ENCODE results near the gene SOCS4.
"Not testable (repeated sequence)": the region's sequence is repeated elsewhere in the genome, so short reads cannot be mapped to it uniquely, and the experiment has no call there.

Gene SOCS4

DNA sequence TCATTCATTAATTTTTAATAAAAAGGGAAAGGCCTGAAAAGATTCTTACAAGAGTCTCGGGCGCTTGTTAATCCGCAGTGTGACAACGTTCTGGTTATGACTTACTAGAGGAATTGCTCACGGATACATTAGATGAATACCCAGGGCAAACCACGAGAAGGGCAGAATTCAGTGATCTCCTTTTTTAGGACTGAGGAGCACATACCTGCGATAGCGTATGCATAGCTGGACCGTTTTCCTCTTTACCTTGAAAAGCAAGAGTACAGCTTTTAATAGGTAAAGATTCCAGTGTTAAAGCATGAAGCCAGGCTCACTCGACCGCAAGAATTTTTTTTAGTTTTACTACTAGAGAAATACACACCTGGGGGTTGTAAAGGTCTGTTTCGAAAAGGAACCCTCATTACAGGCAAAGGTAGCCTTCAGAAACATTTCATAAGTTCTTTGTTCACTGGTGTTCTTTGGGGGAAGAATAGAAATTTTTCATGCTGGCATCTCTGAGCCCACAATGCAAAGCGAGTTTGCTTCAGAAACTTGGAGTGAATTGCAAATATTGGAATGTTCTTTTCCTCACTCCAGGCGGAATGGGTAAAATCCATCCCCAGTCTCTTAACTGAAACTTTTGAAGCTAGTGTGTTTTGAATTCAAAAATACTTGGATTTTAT lies 25.4 kb downstream of the SOCS4 start:
- no peak for DNase-seq (ENCODE audit: low read depth in 2 of 2)

DNA sequence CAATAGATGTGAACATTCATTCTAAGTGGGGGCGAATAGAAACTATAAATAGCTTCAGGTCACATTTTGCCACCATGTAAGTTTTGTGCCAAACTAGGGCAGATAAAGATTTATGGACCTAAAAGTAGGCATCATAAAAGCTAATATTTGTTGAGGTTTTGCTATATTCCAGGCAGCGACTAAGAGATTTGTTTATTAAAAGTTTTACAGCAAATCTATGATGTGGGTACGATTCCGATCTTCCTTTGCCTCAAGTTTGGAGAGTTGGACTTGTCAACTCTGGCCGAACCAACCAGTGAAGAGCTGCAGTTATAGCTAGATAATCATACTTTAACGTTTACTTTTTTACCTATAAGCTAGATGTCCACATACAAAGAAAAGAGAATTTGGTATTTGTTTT lies 26.0 kb downstream of the SOCS4 start:
- DNase-seq (ENCODE audit: low read depth in 2 of 2): no peak

DNA sequence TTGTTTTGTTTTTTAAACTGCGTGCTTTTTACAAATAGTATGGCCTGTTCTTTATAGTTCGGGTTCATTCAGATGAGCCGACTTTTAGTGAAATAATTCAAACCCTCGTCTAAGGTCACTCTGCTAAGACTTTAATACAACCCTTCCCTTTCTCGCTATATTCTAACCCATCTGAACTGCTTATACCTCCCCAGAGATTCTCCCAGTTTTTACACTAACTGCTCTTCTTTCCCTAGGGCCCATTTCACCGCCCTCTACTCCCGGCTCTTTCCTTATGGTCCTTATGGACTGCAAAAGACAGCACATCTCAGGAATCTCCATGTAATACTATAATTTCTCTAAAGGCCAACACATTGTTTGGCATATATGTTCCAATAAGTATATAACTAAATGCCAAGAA lies 26.5 kb downstream of the SOCS4 start:
- DNase-seq (ENCODE audit: low read depth in 2 of 2): no peak

DNA sequence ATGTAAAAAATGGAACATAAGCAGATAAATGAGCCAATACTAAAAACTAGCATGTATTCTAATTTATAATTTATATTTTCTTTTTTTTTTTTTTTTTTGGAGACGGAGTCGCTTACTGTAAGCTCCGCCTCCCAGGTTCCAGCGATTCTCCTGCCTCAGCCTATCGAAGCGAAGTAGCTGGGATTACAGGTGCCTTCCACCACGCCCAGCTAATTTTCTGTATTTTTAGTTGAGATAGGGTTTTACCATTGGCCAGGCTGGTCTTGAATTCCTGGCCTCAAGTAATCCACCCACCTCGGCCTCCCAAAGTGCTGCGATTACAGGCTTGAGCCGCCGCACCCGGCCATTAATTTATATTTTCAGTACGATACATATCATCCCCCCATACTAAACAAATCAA lies 27.1 kb downstream of the SOCS4 start:
- no peak for DNase-seq (ENCODE audit: low read depth in 2 of 2)

- DNase-seq (ENCODE audit: low read depth in 2 of 2): no peak
Observed at GRCh38 chr14:55057919-55058318, 30.9 kb downstream of the SOCS4 start.

DNA sequence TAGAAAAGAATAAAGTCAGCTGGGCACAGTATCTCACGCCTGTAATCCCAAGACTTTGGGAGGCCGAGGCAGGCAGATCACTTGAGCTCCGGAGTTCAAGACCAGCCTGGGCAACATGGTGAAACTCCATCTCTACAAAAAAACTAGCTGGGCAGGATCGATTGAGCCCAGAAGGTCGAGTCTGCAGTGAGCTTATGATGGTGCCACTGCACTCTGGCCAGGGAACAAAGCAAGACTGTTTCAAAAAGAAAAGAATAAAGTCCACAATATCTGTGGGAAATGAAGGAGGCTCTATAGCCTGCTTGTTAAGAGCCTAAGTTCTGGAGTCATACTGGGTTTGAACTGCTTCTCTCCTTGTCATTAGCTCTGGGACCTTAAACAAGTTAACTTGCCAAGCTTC lies 32.3 kb downstream of the SOCS4 start:
- DNase-seq (ENCODE audit: low read depth in 2 of 2): no peak

DNA sequence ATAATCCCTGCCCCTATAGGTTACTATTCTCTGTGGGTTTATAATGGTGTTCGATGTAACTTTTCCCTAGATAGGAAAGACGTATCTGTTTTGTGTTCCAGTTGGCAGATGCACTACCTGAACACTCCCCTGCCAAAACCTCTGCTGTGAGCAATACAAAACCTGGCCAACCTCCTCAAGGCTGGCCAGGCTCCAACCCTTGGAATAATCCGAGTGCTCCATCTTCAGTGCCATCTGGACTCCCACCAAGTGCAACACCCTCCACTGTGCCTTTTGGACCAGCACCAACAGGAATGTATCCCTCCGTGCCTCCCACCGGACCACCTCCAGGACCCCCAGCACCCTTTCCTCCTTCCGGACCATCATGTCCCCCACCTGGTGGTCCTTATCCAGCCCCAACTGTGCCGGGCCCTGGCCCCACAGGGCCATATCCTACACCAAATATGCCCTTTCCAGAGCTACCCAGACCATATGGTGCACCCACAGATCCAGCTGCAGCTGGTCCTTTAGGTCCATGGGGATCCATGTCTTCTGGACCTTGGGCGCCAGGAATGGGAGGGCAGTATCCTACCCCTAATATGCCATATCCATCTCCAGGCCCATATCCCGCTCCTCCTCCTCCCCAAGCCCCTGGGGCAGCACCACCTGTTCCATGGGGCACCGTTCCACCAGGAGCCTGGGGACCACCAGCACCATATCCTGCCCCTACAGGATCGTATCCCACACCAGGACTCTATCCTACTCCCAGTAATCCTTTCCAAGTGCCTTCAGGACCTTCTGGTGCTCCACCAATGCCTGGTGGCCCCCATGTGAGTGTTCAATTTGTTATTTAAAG lies 35.7 kb downstream of the SOCS4 start:
- DNase-seq (ENCODE audit: low read depth in 2 of 2): no peak

DNA sequence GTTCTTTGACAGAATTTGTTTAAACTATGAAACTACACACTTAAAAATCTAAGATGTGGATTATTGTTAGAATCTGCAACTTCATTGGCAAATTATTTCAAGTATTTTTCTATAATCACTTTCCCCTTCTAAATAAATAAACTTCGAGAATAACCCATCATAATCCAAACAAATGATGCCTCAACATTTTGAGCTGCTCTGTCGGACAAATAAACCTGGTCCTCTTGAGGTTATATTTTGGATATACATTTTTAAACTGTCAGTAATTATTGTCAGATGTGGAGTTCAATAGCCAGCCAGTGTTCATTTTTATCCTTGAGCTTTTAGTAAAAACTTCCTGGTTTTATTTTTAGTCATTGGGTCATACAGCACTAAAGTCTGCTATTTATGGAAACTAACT lies 37.9 kb downstream of the SOCS4 start:
- not testable (repeated sequence) for DNase-seq (ENCODE audit: low read depth in 2 of 2)

GRCh38 chr14:55065411-55065810 lies 38.4 kb downstream of the SOCS4 start:
- DNase-seq (ENCODE audit: low read depth in 2 of 2): no peak

DNA sequence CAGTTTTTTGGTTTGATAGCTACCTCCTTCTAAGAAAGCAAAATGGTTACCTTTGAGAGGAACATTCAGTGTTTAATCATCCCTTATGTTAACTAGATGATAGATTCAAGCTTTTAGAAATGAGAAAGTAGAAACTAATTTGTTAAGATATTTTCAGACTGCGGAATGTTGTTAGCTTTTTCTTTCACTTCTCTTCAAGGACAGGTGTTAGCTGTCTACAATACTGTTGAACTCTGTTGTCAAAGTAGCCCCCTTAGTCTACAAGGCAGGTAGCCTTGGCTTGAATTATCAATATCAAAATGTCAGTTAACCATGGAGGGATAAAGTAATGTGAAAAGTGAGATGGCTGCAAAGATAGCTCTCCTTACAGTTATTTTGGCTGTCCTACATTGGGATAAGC lies 39.2 kb downstream of the SOCS4 start:
- DNase-seq (ENCODE audit: low read depth in 2 of 2): no peak

DNA sequence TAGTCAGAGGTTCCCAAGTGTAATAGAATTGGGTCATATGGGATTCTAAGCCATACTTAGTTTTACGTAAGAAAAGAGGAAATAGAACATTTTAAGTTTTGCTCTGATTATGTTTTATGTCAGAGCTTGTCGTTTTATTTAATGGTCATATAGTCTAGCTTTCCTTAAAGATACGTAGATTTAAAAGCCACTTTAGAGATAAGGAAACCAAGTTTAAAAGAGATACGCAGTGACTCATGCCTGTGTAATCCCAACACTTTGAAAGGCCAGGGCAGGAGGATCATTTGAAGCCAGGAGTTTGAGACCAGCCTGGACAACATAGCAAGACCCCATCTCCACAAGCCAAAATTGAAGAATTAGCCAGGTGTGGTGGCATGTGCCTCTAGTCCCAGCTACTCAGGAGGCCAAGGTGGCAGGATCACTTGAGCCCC lies 44.0 kb downstream of the SOCS4 start:
- no peak for DNase-seq (ENCODE audit: low read depth in 2 of 2)

GRCh38 chr14:55071870-55072640 lies 45.0 kb downstream of the SOCS4 start:
- no peak for DNase-seq (ENCODE audit: low read depth in 2 of 2)

DNA sequence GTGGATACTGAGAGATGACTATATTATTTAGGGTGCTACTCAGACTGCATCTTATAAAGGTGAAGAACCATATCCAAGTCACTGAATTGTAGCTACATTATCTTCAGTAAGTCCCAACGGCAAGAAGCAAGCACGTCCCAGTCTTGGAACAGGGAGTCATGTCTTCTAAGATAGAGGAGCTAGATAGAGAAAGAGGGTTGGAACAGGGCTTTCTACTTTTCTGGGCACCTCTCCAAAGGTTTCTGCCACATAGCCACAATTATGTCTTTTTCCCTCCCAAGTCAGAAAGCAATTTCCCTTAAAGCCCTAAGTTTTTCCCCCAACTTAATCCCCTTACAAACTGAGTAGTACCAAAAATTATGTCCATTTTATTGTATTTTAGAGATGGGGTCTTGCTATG lies 46.8 kb downstream of the SOCS4 start:
- DNase-seq (ENCODE audit: low read depth in 2 of 2): no peak

- no peak for DNase-seq (ENCODE audit: low read depth in 2 of 2)
Observed at GRCh38 chr14:55074662-55075061, 47.6 kb downstream of the SOCS4 start.

DNA sequence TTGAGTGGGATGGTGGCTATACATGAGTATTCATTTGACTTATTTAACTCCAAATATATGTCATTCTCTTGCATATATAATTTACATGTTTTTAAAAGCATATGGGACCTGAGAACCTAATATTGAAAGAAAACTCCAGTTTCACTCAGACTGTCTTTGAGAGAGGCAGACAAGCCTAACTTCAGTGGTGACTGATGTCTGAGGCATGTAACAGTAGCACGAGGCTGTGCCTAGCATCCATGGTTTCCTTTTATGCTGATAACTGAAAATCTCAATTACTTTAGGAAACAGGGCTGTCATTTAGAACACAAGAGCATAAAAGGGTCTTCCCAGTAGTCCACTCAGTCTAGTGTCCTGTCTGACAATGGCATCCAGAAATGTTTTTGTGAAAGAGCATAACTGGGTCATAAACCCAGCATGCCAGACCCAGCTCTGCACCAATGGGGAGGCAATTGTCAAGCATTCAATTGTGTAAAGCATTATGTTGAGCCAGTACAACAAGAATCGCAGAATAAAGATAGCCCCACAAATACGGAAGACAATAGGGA lies 48.7 kb downstream of the SOCS4 start:
- no peak for DNase-seq (ENCODE audit: low read depth in 2 of 2)

GRCh38 chr14:55077170-55078151 lies 50.4 kb downstream of the SOCS4 start:
- DNase-seq (ENCODE audit: low read depth in 2 of 2): no peak

- DNase-seq (ENCODE audit: low read depth in 2 of 2): not testable (repeated sequence)
Observed at GRCh38 chr14:55079961-55080360, 52.9 kb downstream of the SOCS4 start.

DNA sequence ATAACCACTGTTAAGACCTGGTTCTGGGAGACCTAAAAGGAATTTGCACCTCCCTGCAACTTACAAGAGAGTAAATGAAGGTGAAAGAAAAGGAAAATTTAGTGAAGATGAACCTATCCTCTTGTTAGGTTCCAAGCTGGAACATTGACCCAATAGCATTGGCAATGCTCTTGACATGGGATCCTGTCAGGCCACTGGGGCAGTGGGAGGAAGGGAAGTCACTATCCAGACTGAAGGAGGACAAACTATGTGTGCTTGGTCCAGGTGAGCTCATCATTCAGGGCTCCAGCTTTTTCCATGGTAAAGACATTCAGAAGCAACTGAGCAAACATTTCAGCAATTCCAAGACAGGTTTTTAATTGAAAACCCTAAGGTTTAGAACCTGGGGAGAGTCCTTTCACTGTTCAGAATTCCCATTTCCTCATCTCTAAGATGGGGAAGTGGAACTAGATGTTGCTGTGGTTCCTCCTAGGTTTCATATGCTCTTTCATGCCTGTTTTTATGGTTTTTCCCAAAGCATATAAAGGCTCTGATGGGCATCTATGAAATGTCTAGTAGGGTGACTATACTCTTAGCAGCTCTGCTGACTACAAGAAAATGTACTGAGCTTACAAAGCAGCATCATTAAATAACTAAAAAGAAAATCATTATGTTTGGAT lies 57.5 kb downstream of the SOCS4 start:
- DNase-seq (ENCODE audit: low read depth in 2 of 2): no peak

DNA sequence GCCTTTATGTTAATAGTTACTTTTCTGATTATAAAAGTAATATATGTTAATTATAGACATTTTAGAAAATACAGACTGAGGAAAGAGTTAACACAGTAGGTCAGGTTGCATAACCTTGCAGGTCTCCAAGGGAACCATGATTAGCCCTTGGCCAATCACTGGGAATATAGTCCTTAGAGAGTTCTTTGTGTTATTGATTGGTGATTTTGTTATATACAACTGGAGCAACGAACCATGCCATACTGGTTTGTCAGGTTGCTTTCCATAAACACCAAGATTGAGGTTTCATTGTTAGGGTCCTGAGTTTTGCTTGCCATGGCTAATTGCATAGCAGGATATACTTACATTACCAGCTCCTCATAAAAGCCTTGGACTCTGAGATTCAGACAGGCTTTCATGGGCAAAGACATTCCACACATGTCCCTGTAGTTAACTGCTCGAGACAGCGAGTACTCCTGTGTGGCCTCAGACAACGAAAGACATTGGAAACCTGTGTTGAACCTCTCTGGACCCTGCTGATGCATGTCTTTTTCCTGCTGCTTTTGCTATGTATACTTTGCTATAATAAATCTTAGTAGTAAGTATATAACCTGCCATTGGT lies 58.1 kb downstream of the SOCS4 start:
- no peak for DNase-seq (ENCODE audit: low read depth in 2 of 2)

GRCh38 chr14:55086938-55087337 lies 59.9 kb downstream of the SOCS4 start:
- DNase-seq (ENCODE audit: low read depth in 2 of 2): no peak

Data from stimulated activated CD8-positive, alpha-beta memory T cell treated with anti-CD3 and anti-CD28 coated beads, Interleukin-7, amount 100 ng/mL, for 4 hours (primary cell).